Osteoblast (primary cell): ENCODE data around the gene OBSCN. TPM values are rescaled to one million over a fixed set of nuclear protein-coding genes. Genes with fewer than 3 reads are reported as not detected.

ENCODE experiments used
- DNase-seq: peaks from one replicate; pipeline ENCODE4 v3.0.0; 2011; ENCODE audit warnings: low spot score, mixed read lengths; ENCODE audit not compliant: insufficient read length; ENCODE audit errors: missing footprints
- H2AFZ ChIP-seq: 2 replicates; pipeline ENCODE4 v1.6.0; 2011; ENCODE audit warnings: mild to moderate bottlenecking, low read length
- H3K27ac ChIP-seq: 2 replicates; pipeline ENCODE4 v1.5.1; 2011; ENCODE audit warnings: mild to moderate bottlenecking, low read depth, low read length, moderate library complexity
- H3K27me3 ChIP-seq: 2 replicates; pipeline ENCODE4 v1.6.0; 2012; ENCODE audit warnings: mild to moderate bottlenecking, control low read depth, inconsistent platforms, low read length, moderate library complexity; ENCODE audit not compliant: insufficient read depth
- H3K36me3 ChIP-seq: 2 replicates; pipeline ENCODE4 v1.5.1; 2011; ENCODE audit warnings: mild to moderate bottlenecking, low read length, control low read depth, moderate library complexity; ENCODE audit not compliant: insufficient read depth
- H3K4me1 ChIP-seq: 2 replicates; pipeline ENCODE4 v1.5.1; 2011; ENCODE audit warnings: mild to moderate bottlenecking, low read length, control low read depth, moderate library complexity; ENCODE audit not compliant: insufficient read depth
- H3K4me2 ChIP-seq: 2 replicates; pipeline ENCODE4 v1.6.0; 2011; ENCODE audit warnings: mild to moderate bottlenecking, low read length; ENCODE audit not compliant: insufficient read depth
- H3K4me3 ChIP-seq: fragments of 200-600 bp; sonication (generic); 3 replicates; pipeline ENCODE4 v1.5.1; 2012; ENCODE audit warnings: mild to moderate bottlenecking, low read length, inconsistent platforms; ENCODE audit not compliant: insufficient read depth
- H3K79me2 ChIP-seq: 2 replicates; pipeline ENCODE4 v1.6.0; 2012; ENCODE audit warnings: mild to moderate bottlenecking, low read length, control low read depth, inconsistent platforms; ENCODE audit not compliant: insufficient read depth
- H3K9me3 ChIP-seq: 2 replicates; pipeline ENCODE4 v1.5.1; 2011; ENCODE audit warnings: low read depth, low read length, control low read depth
- H4K20me1 ChIP-seq: 2 replicates; pipeline ENCODE4 v1.6.0; 2012; ENCODE audit warnings: mild to moderate bottlenecking, low read length, control low read depth; ENCODE audit not compliant: insufficient read depth
- total RNA-seq: library from RNA; depleted of rRNA; stranded (reverse); fragments of >200 nt; gene quantifications from 2 replicates; pipeline ENCODE4 v1.2.3, GENCODE V29; 2012
- TF ChIP-seq, protein P1 (sequence below): IDR thresholded peaks from 2 replicates; pipeline ENCODE4 v1.5.1; 2011; ENCODE audit warnings: mild to moderate bottlenecking, low read depth, low read length, moderate library complexity; ENCODE audit errors: extremely low read depth

OBSCN gene
- total RNA-seq, 1 donor, result 2.9 TPM

DNA sequence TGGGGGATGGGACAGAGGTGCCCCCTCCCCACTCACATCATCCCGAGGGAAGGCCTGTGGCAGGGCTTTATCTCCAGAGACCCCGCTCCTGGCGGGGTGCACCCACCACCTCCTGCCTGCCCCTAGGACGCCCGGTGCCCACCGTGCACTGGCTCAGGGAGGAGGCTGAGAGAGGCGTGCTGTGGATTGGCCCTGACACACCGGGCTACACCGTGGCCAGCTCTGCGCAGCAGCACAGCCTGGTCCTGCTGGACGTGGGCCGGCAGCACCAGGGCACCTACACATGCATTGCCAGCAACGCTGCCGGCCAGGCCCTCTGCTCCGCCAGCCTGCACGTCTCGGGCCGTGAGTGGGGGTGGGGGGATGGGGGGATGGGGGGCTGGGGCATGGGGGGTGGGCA lies 127.1 kb downstream of the OBSCN start:
- Histone ChIP-seq H3K4me3 (no peak overlapping the region), H3K27me3 (no peaks in the 10 kb centered on the region), H3K4me1 (no peaks in the 10 kb centered on the region), H4K20me1 (no peaks in the 10 kb centered on the region), H2AFZ (no peak overlapping the region), H3K9me3 (no peaks in the 10 kb centered on the region), H3K36me3 (no peaks in the 10 kb centered on the region), H3K79me2 (no peaks in the 10 kb centered on the region), H3K27ac (no peak overlapping the region), H3K4me2 (no peak overlapping the region)
- TF ChIP-seq, protein P1, sequence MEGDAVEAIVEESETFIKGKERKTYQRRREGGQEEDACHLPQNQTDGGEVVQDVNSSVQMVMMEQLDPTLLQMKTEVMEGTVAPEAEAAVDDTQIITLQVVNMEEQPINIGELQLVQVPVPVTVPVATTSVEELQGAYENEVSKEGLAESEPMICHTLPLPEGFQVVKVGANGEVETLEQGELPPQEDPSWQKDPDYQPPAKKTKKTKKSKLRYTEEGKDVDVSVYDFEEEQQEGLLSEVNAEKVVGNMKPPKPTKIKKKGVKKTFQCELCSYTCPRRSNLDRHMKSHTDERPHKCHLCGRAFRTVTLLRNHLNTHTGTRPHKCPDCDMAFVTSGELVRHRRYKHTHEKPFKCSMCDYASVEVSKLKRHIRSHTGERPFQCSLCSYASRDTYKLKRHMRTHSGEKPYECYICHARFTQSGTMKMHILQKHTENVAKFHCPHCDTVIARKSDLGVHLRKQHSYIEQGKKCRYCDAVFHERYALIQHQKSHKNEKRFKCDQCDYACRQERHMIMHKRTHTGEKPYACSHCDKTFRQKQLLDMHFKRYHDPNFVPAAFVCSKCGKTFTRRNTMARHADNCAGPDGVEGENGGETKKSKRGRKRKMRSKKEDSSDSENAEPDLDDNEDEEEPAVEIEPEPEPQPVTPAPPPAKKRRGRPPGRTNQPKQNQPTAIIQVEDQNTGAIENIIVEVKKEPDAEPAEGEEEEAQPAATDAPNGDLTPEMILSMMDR, result no peak
- peak; percentile 57 for DNase-seq

DNA sequence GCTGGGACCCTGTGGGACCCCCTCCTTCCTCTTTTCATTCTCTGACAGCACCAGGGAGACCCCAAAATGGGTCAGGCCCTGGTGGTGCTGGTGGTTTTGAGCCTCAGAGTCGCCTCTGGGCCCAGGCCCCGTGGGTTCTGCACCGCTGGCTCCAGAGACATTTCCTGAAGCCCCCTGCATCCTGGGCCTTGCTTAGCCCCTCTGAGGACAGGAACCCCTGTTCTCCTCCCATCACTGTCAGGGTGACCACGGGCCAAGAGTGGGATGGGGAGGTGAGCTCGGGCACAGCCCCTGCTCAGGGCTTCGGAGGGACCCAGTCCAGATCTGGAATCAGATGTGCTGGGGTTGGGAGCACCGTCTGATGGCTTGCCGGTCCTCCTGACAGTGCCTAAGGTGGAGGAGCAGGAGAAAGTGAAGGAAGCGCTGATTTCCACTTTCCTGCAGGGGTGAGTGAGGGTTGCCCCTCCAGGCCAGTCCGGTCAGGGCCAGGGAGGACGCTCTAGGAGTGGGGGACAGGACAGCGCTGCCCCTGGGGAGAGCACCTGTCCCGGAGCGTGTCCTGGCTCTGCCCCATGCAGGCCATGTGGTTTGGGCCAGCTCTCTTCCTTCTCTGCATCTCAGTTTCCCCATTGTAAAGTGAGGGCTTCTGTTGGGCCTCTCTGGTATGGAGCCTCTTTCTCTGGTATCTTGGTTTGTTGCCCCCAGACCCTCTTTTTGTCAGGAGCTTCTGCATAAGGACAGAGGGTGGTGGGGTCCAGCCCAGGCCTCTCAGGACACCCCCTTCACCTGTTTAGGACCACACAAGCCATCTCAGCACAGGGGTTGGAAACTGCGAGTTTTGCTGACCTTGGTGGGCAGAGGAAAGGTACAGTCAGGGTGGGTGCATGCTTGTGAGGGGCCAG lies 127.8 kb downstream of the OBSCN start:
- Histone ChIP-seq H3K79me2 (no peaks in the 10 kb centered on the region), H3K4me3 (no peak overlapping the region), H4K20me1 (no peaks in the 10 kb centered on the region), H3K27ac (no peak overlapping the region), H3K36me3 (no peaks in the 10 kb centered on the region), H3K4me2 (no peak overlapping the region), H3K4me1 (no peaks in the 10 kb centered on the region), H3K9me3 (no peaks in the 10 kb centered on the region), H3K27me3 (no peaks in the 10 kb centered on the region), H2AFZ (no peak overlapping the region)
- TF ChIP-seq, protein P1, result no peak
- peak; percentile 61 for DNase-seq

DNA sequence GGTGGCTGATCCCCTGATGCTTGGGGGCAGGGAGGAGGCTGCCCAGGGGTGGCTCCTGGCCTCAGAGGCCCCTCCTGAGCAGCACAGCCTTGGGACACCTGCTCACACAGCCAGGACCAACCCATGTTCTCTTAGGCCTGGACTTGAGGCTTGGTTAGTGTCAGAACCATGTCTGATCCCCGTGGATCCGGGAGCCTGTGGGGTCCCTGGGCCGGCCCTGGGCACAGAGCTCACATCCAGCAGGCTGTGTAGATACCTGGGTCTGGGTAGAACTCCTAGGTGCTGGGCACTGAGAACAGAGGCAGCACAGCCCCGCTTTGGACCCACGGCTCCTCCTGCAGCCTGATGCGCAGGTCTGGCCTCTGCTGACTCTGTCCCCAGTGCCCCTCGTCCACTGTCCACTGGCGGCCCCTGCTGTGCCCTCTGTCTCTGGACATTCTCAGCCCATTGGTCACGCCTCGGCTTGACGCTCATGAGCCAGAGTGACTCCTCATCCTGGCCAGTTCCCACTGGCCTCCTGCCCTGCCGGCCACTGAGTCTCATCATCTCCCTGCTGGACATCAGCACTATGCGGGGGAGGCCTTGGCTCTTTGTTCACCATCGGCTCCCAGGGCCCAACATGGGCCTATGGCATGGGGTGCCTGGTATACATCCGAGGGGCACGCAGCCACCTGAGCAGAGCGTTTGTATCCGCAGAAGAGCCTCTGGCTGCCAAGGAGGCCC lies 128.6 kb downstream of the OBSCN start:
- no peaks in the 10 kb centered on the region for H3K4me1 ChIP-seq
- H3K4me3 ChIP-seq, result no peak overlapping the region
- no peak overlapping the region for H3K27ac ChIP-seq
- H3K27me3 ChIP-seq, result no peaks in the 10 kb centered on the region
- peak; percentile 95 for DNase-seq
- TF ChIP-seq, protein P1, result no peak
- H4K20me1 ChIP-seq, result no peaks in the 10 kb centered on the region
- H3K9me3 ChIP-seq, result no peaks in the 10 kb centered on the region
- no peaks in the 10 kb centered on the region for H3K36me3 ChIP-seq
- H3K79me2 ChIP-seq, result no peaks in the 10 kb centered on the region
- no peak overlapping the region for H3K4me2 ChIP-seq
- no peak overlapping the region for H2AFZ ChIP-seq

DNA sequence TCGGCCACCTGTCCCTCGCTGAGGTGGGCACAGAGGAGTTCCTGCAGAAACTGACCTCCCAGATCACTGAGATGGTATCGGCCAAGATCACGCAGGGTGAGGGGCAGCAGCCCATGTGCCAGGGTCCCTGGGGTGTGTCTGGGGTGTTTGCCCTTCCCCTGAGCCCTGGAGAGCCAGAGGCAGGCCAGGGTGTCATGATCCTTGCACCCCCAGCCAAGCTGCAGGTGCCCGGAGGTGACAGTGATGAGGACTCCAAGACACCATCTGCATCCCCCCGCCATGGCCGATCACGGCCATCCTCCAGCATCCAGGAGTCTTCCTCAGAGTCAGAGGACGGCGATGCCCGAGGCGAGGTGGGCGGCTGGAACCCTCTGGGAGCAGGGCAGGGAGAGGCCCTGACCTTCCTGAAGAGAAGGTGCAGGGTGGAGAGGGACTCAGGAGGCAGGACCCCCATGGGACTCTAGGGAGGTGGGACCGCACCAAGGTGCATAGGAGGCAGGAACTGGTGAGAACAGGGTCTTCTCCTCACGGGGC lies 129.3 kb downstream of the OBSCN start:
- TF ChIP-seq, protein P1, result no peak
- no peak overlapping the region for H3K4me3 ChIP-seq
- H4K20me1 ChIP-seq, result no peaks in the 10 kb centered on the region
- DNase-seq, result no peak
- no peaks in the 10 kb centered on the region for H3K79me2 ChIP-seq
- H3K4me1 ChIP-seq, result no peaks in the 10 kb centered on the region
- no peak overlapping the region for H2AFZ ChIP-seq
- H3K27me3 ChIP-seq, result no peaks in the 10 kb centered on the region
- no peak overlapping the region for H3K4me2 ChIP-seq
- no peaks in the 10 kb centered on the region for H3K36me3 ChIP-seq
- H3K9me3 ChIP-seq, result no peaks in the 10 kb centered on the region
- H3K27ac ChIP-seq, result no peak overlapping the region
